MM.1S (cell line): ENCODE measurements around the gene ARAP3.

Experiments used
- DNase-seq: peaks from one replicate; pipeline ENCODE4 v3.0.0-alpha.2; 2015
- H2AFZ ChIP-seq: fragments of 300-600 bp; sonication (generic); 2 replicates; pipeline ENCODE4 v1.6.0; 2016; ENCODE audit warnings: antibody characterized with exemption, low read length
- H3F3A ChIP-seq: fragments of 300-600 bp; sonication (generic); 2 replicates; pipeline ENCODE4 v1.6.1; 2016; ENCODE audit warnings: mild to moderate bottlenecking, antibody characterized with exemption, low read length, moderate library complexity, mixed read lengths; ENCODE audit not compliant: insufficient read depth
- H3K27ac ChIP-seq: fragments of 300-600 bp; sonication (generic); 2 replicates; pipeline ENCODE4 v1.5.1; 2016; ENCODE audit warnings: mild to moderate bottlenecking, low read length
- H3K27me3 ChIP-seq: fragments of 300-600 bp; sonication (generic); replicated peaks from 2 replicates; pipeline ENCODE4 v1.6.0; 2016; ENCODE audit warnings: low read length; ENCODE audit not compliant: insufficient read depth
- H3K36me3 ChIP-seq: fragments of 300-600 bp; sonication (generic); replicated peaks from 2 replicates; pipeline ENCODE4 v1.6.1; 2016; ENCODE audit warnings: mild to moderate bottlenecking, low read length, mixed read lengths; ENCODE audit not compliant: insufficient read depth
- H3K4me1 ChIP-seq: fragments of 300-600 bp; sonication (generic); 2 replicates; pipeline ENCODE4 v1.6.1; 2016; ENCODE audit warnings: low read length, mixed read lengths
- H3K4me2 ChIP-seq: fragments of 300-600 bp; sonication (generic); 2 replicates; pipeline ENCODE4 v1.6.0; 2016; ENCODE audit warnings: low read depth, low read length
- H3K4me3 ChIP-seq: fragments of 300-600 bp; sonication (generic); 2 replicates; pipeline ENCODE4 v1.5.1; 2016; ENCODE audit warnings: low read length, mixed read lengths
- H3K79me2 ChIP-seq: fragments of 300-600 bp; sonication (generic); 2 replicates; pipeline ENCODE4 v1.6.1; 2016; ENCODE audit warnings: mixed run types, low read length, mixed read lengths
- H3K9ac ChIP-seq: fragments of 300-600 bp; sonication (generic); 2 replicates; pipeline ENCODE4 v1.6.1; 2016; ENCODE audit warnings: low read length, mixed read lengths
- H3K9me2 ChIP-seq: fragments of 300-600 bp; sonication (generic); replicated peaks from 2 replicates; pipeline ENCODE4 v1.6.1; 2016; ENCODE audit warnings: mild to moderate bottlenecking, low read length, mixed read lengths; ENCODE audit not compliant: insufficient read depth
- H3K9me3 ChIP-seq: fragments of 300-600 bp; sonication (generic); replicated peaks from 2 replicates; pipeline ENCODE4 v1.6.1; 2016; ENCODE audit warnings: mild to moderate bottlenecking, low read length, mixed read lengths; ENCODE audit not compliant: insufficient read depth
- H4K20me1 ChIP-seq: fragments of 300-600 bp; sonication (generic); 2 replicates; pipeline ENCODE4 v1.6.1; 2016; ENCODE audit warnings: mild to moderate bottlenecking, low read length, moderate library complexity, mixed read lengths; ENCODE audit not compliant: insufficient read depth
- CTCF ChIP-seq: fragments of 300-600 bp; sonication (generic); IDR thresholded peaks from 2 replicates; pipeline ENCODE4 v1.5.1; 2016; ENCODE audit warnings: antibody characterized with exemption, low read length, mixed read lengths
- EZH2 ChIP-seq: fragments of 300-600 bp; sonication (generic); optimal IDR thresholded peaks from 2 replicates; pipeline ENCODE3; 2017; ENCODE audit warnings: low read depth, mild to moderate bottlenecking, antibody characterized with exemption, low read length, mixed read lengths
- EZH2phosphoT487 ChIP-seq: fragments of 300-600 bp; sonication (generic); IDR thresholded peaks from 2 replicates; pipeline ENCODE4 v1.6.1; 2018; ENCODE audit warnings: antibody characterized with exemption, low read length

The ARAP3 gene

GRCh38 chr5:141617128-141617527, 64.9 kb downstream of the ARAP3 start:
- H3K4me1 ChIP-seq = peaks cover 15% of the 10 kb centered on the region
- peak overlapping the region; percentile 77 for H3K4me2 ChIP-seq
- H2AFZ ChIP-seq = no peak overlapping the region
- peak overlapping the region; percentile 90; the same call in 1 of the 2 replicates for H3K9ac ChIP-seq
- H4K20me1 ChIP-seq = no peaks in the 10 kb centered on the region; the same call in 1 of the 2 replicates
- TF ChIP-seq EZH2phosphoT487 = no peak
- no peak for TF ChIP-seq CTCF
- no peak for TF ChIP-seq EZH2
- H3K9me3 ChIP-seq = no peaks in the 10 kb centered on the region
- peak overlapping the region; percentile 85 for H3K4me3 ChIP-seq
- no peak for DNase-seq
- no peak overlapping the region for H3K27ac ChIP-seq
- H3K79me2 ChIP-seq = peaks cover 65% of the 10 kb centered on the region
- 0 out of 2 replicates have a peak, but pooled peaks cover 3% of the 10 kb centered on the region for H3K36me3 ChIP-seq
- H3F3A ChIP-seq = peaks cover 20% of the 10 kb centered on the region; the same call in 1 of the 2 replicates
- no peaks in the 10 kb centered on the region for H3K27me3 ChIP-seq
- no peaks in the 10 kb centered on the region for H3K9me2 ChIP-seq

GRCh38 chr5:141615991-141616720, 65.9 kb downstream of the ARAP3 start:
- Histone ChIP-seq H3K4me3 (no peak overlapping the region), H3K4me1 (peaks cover 15% of the 10 kb centered on the region)

GRCh38 chr5:141613344-141613743, 68.7 kb downstream of the ARAP3 start:
- DNase-seq = no peak
- 0 out of 2 replicates have a peak, but pooled peaks cover 3% of the 10 kb centered on the region for H3K36me3 ChIP-seq
- H4K20me1 ChIP-seq = no peaks in the 10 kb centered on the region; the same call in 1 of the 2 replicates
- peaks cover 8% of the 10 kb centered on the region for H3K4me1 ChIP-seq
- H3K9me3 ChIP-seq = no peaks in the 10 kb centered on the region
- no peak overlapping the region for H3K27ac ChIP-seq
- H3K9ac ChIP-seq = no peak overlapping the region
- H3K9me2 ChIP-seq = no peaks in the 10 kb centered on the region
- H3K79me2 ChIP-seq = peaks cover 99% of the 10 kb centered on the region
- H3F3A ChIP-seq = peaks cover 7% of the 10 kb centered on the region; the same call in 1 of the 2 replicates
- H3K4me2 ChIP-seq = no peak overlapping the region
- no peaks in the 10 kb centered on the region for H3K27me3 ChIP-seq
- no peak overlapping the region for H3K4me3 ChIP-seq
- no peak overlapping the region for H2AFZ ChIP-seq
- TF ChIP-seq EZH2 = no peak
- no peak for TF ChIP-seq CTCF
- TF ChIP-seq EZH2phosphoT487 = no peak

More at GRCh38 chr5:141615991-141616720, 65.9 kb downstream of the ARAP3 start:
- Histone ChIP-seq H3K9ac (no peak overlapping the region), H3K9me3 (no peaks in the 10 kb centered on the region), H3K79me2 (peaks cover 74% of the 10 kb centered on the region), H2AFZ (no peak overlapping the region), H3K9me2 (no peaks in the 10 kb centered on the region), H4K20me1 (no peaks in the 10 kb centered on the region; the same call in 1 of the 2 replicates), H3K36me3 (0 out of 2 replicates have a peak, but pooled peaks cover 3% of the 10 kb centered on the region), H3F3A (peaks cover 11% of the 10 kb centered on the region; the same call in 1 of the 2 replicates), H3K27ac (no peak overlapping the region), H3K27me3 (no peaks in the 10 kb centered on the region), H3K4me2 (peak overlapping the region; percentile 77)
- TF ChIP-seq CTCF (no peak), EZH2 (no peak), EZH2phosphoT487 (no peak)
- no peak for DNase-seq
